HG03558 (cell line): ENCODE measurements around the gene CACNA1I.

ENCODE experiments used
- ATAC-seq: cut with Tn5 transposase; IDR thresholded peaks from one replicate; pipeline ENCODE4 v1.9.1; 2021; ENCODE audit warnings: moderate number of reproducible peaks; ENCODE audit not compliant: unreplicated experiment; ENCODE audit errors: extremely low read depth

CACNA1I gene

GRCh38 chr22:39621826-39622225 lies 51.3 kb downstream of the CACNA1I start:
- ATAC-seq: no peak

- ATAC-seq: no peak
Measured at GRCh38 chr22:39622881-39623367, 52.4 kb downstream of the CACNA1I start.

- ATAC-seq: no peak
Measured at GRCh38 chr22:39623603-39624500, 53.3 kb downstream of the CACNA1I start.

GRCh38 chr22:39624501-39624821 lies 53.9 kb downstream of the CACNA1I start:
- ATAC-seq: no peak

GRCh38 chr22:39625569-39626537 lies 55.3 kb downstream of the CACNA1I start:
- no peak for ATAC-seq

- ATAC-seq: no peak
Measured at GRCh38 chr22:39627208-39627607, 56.7 kb downstream of the CACNA1I start.

- no peak for ATAC-seq
Measured at GRCh38 chr22:39627865-39628562, 57.5 kb downstream of the CACNA1I start.

GRCh38 chr22:39628563-39629080 lies 58.1 kb downstream of the CACNA1I start:
- no peak for ATAC-seq

GRCh38 chr22:39629851-39630250 lies 59.3 kb downstream of the CACNA1I start:
- no peak for ATAC-seq

GRCh38 chr22:39630721-39631120 lies 60.2 kb downstream of the CACNA1I start:
- no peak for ATAC-seq

GRCh38 chr22:39631381-39632286 lies 61.1 kb downstream of the CACNA1I start:
- ATAC-seq: no peak

GRCh38 chr22:39634530-39635405 lies 64.2 kb downstream of the CACNA1I start:
- no peak for ATAC-seq

- ATAC-seq: no peak
Measured at GRCh38 chr22:39635719-39636118, 65.2 kb downstream of the CACNA1I start.

- ATAC-seq: no peak
Measured at GRCh38 chr22:39638958-39639357, 68.4 kb downstream of the CACNA1I start.

- no peak for ATAC-seq
Measured at GRCh38 chr22:39641660-39642310, 71.2 kb downstream of the CACNA1I start.

- no peak for ATAC-seq
Measured at GRCh38 chr22:39643311-39644083, 72.9 kb downstream of the CACNA1I start.

- no peak for ATAC-seq
Measured at GRCh38 chr22:39645532-39645931, 75.0 kb downstream of the CACNA1I start.
